SK-N-SH treated with all-trans-retinoic acid at 6 μM for 48 hours (cell line): ENCODE data around the gene C19orf53.

Experiments
- BACH2 ChIP-seq: fragments of 250-450 bp; sonication (Bioruptor Pico); IDR thresholded peaks from 2 replicates; pipeline ENCODE4 v1.9.0; 2021; ENCODE audit warnings: mild to moderate bottlenecking, borderline replicate concordance
- CREB5 ChIP-seq: fragments of 250-450 bp; sonication (Bioruptor Pico); IDR thresholded peaks from 2 replicates; pipeline ENCODE4 v1.5.1; 2020; ENCODE audit warnings: low read depth, mild to moderate bottlenecking, moderate library complexity
- CSDC2 ChIP-seq: fragments of 250-450 bp; sonication (Bioruptor Pico); IDR thresholded peaks from 2 replicates; pipeline ENCODE4 v1.5.0; 2020; ENCODE audit warnings: mild to moderate bottlenecking, moderate library complexity
- PATZ1 ChIP-seq: fragments of 250-450 bp; sonication (Bioruptor Pico); IDR thresholded peaks from 2 replicates; pipeline ENCODE4 v1.8.0; 2020; ENCODE audit warnings: mild to moderate bottlenecking, moderate library complexity, borderline replicate concordance
- PPARA ChIP-seq: fragments of 250-450 bp; sonication (Bioruptor Pico); IDR thresholded peaks from 2 replicates; pipeline ENCODE4 v1.5.0; 2020; ENCODE audit warnings: mild to moderate bottlenecking, borderline replicate concordance
- RARB ChIP-seq: fragments of 250-450 bp; sonication (Bioruptor Pico); IDR thresholded peaks from 2 replicates; pipeline ENCODE4 v1.8.0; 2021; ENCODE audit warnings: mild to moderate bottlenecking, moderate library complexity
- TSHZ2 ChIP-seq: fragments of 250-450 bp; sonication (Bioruptor Pico); IDR thresholded peaks from 2 replicates; pipeline ENCODE4 v1.5.0; 2020; ENCODE audit warnings: mild to moderate bottlenecking, moderate library complexity
- ZFP3 ChIP-seq: fragments of 250-450 bp; sonication (Bioruptor Pico); IDR thresholded peaks from 2 replicates; pipeline ENCODE4 v1.5.0; 2020; ENCODE audit warnings: mild to moderate bottlenecking, moderate library complexity
- ZNF565 ChIP-seq: fragments of 450-650 bp; formaldehyde crosslinking; conservative IDR thresholded peaks from 2 replicates; pipeline ENCODE4 v1.5.0; 2020; ENCODE audit warnings: low read depth, mild to moderate bottlenecking, moderate library complexity
- ZNF8 ChIP-seq: fragments of 450-650 bp; formaldehyde crosslinking; IDR thresholded peaks from 2 replicates; pipeline ENCODE4 v1.5.0; 2020; ENCODE audit warnings: mild to moderate bottlenecking, moderate library complexity

- TF ChIP-seq ZFP3 (CRISPR knock-in tag) (no peak), ZNF565 (CRISPR knock-in tag) (no peak), TSHZ2 (CRISPR knock-in tag) (no peak), PATZ1 (CRISPR knock-in tag) (no peak), PPARA (CRISPR knock-in tag) (no peak), CREB5 (CRISPR knock-in tag) (no peak), RARB (CRISPR knock-in tag) (no peak), ZNF8 (no peak), BACH2 (CRISPR knock-in tag) (no peak), CSDC2 (CRISPR knock-in tag) (no peak)
These were observed 22.8 kb upstream of the C19orf53 start for GRCh38 chr19:13751436-13751835.
